Spleen (tissue), 11 donors: Measurements from ENCODE around the gene SLC39A7. TPM values are rescaled to one million over a fixed set of nuclear protein-coding genes. Genes with fewer than 3 reads are reported as not detected.

ENCODE experiments used
- DNase-seq: peaks from one replicate; pipeline ENCODE4 v3.0.0-alpha.2; 2020
- H3K27ac ChIP-seq, 8 donors: fragments of 200-600 bp; sonication (generic) in 7 of 8; 1 replicate in 4 of 8; 2 replicates in 4 of 8; pipeline versions ENCODE4 v1.5.0 to v1.8.0; 2016 to 2021; ENCODE audit warnings: inconsistent platforms in 4 of 8, mild to moderate bottlenecking in 4 of 8, moderate library complexity in 1 of 8
- H3K27me3 ChIP-seq, 7 donors: fragments of 200-600 bp; sonication (generic) in 6 of 7; replicated peaks in 1 of 7; 1 replicate in 4 of 7; 2 replicates in 3 of 7; pipeline versions ENCODE4 v1.5.0 to v1.8.0; 2016 to 2021; ENCODE audit warnings: inconsistent platforms in 3 of 7, mild to moderate bottlenecking in 1 of 7
- H3K36me3 ChIP-seq, 6 donors: fragments of 200-600 bp; sonication (generic) in 5 of 6; 1 replicate in 4 of 6; 2 replicates in 2 of 6; pipeline versions ENCODE4 v1.5.0 to v1.8.0; 2016 to 2021; ENCODE audit warnings: inconsistent platforms in 2 of 6
- H3K4me1 ChIP-seq, 6 donors: fragments of 200-600 bp; sonication (generic) in 5 of 6; 1 replicate in 3 of 6; 2 replicates in 3 of 6; pipeline versions ENCODE4 v1.5.0 to v1.8.0; 2016 to 2021; ENCODE audit warnings: inconsistent platforms in 3 of 6
- H3K4me3 ChIP-seq, 8 donors: fragments of 200-600 bp; sonication (generic) in 7 of 8; 1 replicate in 4 of 8; 2 replicates in 4 of 8; pipeline versions ENCODE4 v1.5.0 to v1.8.0; 2016 to 2021; ENCODE audit warnings: inconsistent platforms in 4 of 8, mild to moderate bottlenecking in 4 of 8, moderate library complexity in 2 of 8
- H3K9me3 ChIP-seq, 8 donors: fragments of 200-600 bp; sonication (generic) in 7 of 8; 1 replicate in 4 of 8; 2 replicates in 4 of 8; pipeline versions ENCODE4 v1.5.0 to v1.8.0; 2016 to 2021; ENCODE audit warnings: inconsistent platforms in 4 of 8
- POLR2A ChIP-seq, 3 donors: fragments of 450-650 bp; IDR thresholded peaks; one replicate each; pipeline ENCODE4 v1.5.1; 2017; ENCODE audit warnings: antibody characterized with exemption in 3 of 3, mild to moderate bottlenecking in 1 of 3
- POLR2AphosphoS5 ChIP-seq, 3 donors: sonication (generic); formaldehyde crosslinking; IDR thresholded peaks; one replicate each; pipeline ENCODE4 v1.5.1; 2017; ENCODE audit warnings: antibody characterized with exemption in 3 of 3
- WGBS, 5 donors: extraction: QIAGEN DNeasy Blood & Tissue Kit in 3 of 5; methylation state at CpG; one replicate each; pipeline versions ENCODE4 v1.1.5 to v1.1.7; 2013 to 2018; 5-methylcytosine and 5-hydroxymethylcytosine counted together
- intact Hi-C: fragments of 100-400 bp; cut with DNase I; formaldehyde crosslinking; loops from one replicate; pipeline ENCODE4 v1.15.0; 2023; ENCODE audit warnings: low total_unique reads
- polyA plus RNA-seq, 3 donors: library from polyadenylated mRNA; stranded (reverse); fragments of 200-250 nt; gene quantifications; one replicate each; pipeline ENCODE4 v1.2.1, GENCODE V29; 2013
- total RNA-seq, 7 donors: library from RNA; depleted of rRNA in 3 of 7; stranded (reverse); fragments of >200 nt in 3 of 7; fragmentation: NEBNext Ultra II Directional in 4 of 7; extraction: Animal tissue kit (Norgen Biotek cat#: 25700) in 4 of 7; gene quantifications; one replicate each; pipeline versions ENCODE4 v1.1.0 to v1.2.1, GENCODE V29; 2016 to 2021
- TF ChIP-seq, protein P1 (sequence below), 11 experiments: fragments of 200-600 bp in 7 of 11; fragments of 450-650 bp in 4 of 11; sonication (generic) in 4 of 11; IDR thresholded peaks in 8 of 11; conservative IDR thresholded peaks in 3 of 11; 1 replicate in 7 of 11; 2 replicates in 4 of 11; pipeline versions ENCODE4 v1.4.0 to v1.8.0; 2016 to 2021; ENCODE audit warnings: antibody characterized with exemption in 11 of 11, inconsistent platforms in 4 of 11, mild to moderate bottlenecking in 1 of 11
- donor health status: healthy with polysubstance abuse.
- donor health status: DM: no; HTN: no; CAD: no; lungs with moderate emphysema.
- donor health status: DM: no; HTN: no; CAD: no.
- donor health status: Bipolar disorder and iron deficiency.
- donor health status: healthy.
- donor health status: DM: no; HTN: no; CAD: no.
- donor health status: DM: yes; HTN: yes; CAD: no.

Gene SLC39A7
- total and polyA plus RNA-seq, 10 donors, result 28.8 to 58.7 (median 45.3) TPM

DNA sequence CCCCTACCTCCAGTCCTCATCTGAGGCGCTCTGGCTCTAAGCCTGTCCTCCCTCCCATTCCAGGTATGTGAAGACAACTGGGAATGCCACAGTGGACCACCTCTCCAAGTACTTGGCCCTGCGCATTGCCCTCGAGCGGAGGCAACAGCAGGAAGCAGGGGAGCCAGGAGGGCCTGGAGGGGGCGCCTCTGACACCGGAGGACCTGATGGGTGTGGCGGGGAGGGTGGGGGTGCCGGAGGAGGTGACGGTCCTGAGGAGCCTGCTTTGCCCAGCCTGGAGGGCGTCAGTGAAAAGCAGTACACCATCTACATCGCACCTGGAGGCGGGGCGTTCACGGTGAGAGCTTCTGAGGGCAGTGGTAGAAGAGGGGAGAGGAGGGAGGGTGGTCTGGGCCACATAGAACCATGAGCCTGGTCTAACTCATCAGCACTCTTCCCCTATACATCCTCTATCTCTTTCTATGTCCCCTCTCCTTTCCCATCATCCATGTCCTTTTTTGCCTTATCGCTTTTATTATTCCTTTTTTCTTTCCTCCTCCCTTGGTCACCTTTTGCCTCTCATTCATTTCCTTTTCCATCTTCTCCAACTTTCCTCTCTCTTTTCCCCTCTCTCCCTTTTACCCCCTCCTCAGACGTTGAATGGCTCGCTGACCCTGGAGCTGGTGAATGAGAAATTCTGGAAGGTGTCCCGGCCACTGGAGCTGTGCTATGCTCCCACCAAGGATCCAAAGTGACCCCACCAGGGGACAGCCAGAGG lies 11.2 kb downstream of the SLC39A7 start:
- TF ChIP-seq, protein P1, sequence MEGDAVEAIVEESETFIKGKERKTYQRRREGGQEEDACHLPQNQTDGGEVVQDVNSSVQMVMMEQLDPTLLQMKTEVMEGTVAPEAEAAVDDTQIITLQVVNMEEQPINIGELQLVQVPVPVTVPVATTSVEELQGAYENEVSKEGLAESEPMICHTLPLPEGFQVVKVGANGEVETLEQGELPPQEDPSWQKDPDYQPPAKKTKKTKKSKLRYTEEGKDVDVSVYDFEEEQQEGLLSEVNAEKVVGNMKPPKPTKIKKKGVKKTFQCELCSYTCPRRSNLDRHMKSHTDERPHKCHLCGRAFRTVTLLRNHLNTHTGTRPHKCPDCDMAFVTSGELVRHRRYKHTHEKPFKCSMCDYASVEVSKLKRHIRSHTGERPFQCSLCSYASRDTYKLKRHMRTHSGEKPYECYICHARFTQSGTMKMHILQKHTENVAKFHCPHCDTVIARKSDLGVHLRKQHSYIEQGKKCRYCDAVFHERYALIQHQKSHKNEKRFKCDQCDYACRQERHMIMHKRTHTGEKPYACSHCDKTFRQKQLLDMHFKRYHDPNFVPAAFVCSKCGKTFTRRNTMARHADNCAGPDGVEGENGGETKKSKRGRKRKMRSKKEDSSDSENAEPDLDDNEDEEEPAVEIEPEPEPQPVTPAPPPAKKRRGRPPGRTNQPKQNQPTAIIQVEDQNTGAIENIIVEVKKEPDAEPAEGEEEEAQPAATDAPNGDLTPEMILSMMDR (IDR thresholded peaks at IDR 0.05 in 8 of 11, conservative IDR thresholded peaks at IDR 0.05 in 3 of 11), result no peak
- TF ChIP-seq POLR2AphosphoS5 (IDR thresholded peaks at IDR 0.05), result no peak
- TF ChIP-seq POLR2A (IDR thresholded peaks at IDR 0.05), result no peak
- no peak overlapping the region for H3K27ac ChIP-seq
- peaks cover 0 to 24% (median 8%) of the 10 kb centered on the region in 7 donors for H3K27me3 ChIP-seq
- peak; percentile 69 for DNase-seq
- peaks cover 0 to 34% (median 21%) of the 10 kb centered on the region in 6 donors for H3K36me3 ChIP-seq
- H3K9me3 ChIP-seq, result no peaks in the 10 kb centered on the region
- 78 to 93% (median 89%) methylated on average over 17 to 18 of the region's 18 CpGs for WGBS, 5 donors
- intact Hi-C loops, result no loop called here
- H3K4me3 ChIP-seq, result no peak overlapping the region
- H3K4me1 ChIP-seq, result peaks cover 13 to 57% (median 37%) of the 10 kb centered on the region in 6 donors

DNA sequence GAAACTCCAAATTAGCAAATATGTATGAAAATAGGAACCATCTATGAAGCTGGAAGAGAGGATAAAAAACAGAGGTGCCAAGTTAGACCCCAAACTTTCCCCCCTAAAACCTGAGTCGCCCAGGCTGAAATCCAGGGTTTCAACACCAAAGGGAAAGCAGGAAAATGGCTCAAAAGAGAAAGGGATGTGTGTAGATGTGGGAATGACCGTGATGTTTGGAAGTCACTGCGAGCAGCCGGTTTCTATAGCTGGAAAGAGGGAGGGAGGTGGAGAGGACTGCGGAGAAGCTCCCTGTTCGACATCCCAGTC lies 12.1 kb downstream of the SLC39A7 start:
- TF ChIP-seq POLR2AphosphoS5 (IDR thresholded peaks at IDR 0.05) (no peak), POLR2A (IDR thresholded peaks at IDR 0.05) (no peak)
- TF ChIP-seq, protein P1 (IDR thresholded peaks at IDR 0.05 in 8 of 11, conservative IDR thresholded peaks at IDR 0.05 in 3 of 11), result no peak
- Histone ChIP-seq H3K4me1 (peaks cover 12 to 47% (median 30%) of the 10 kb centered on the region in 6 donors), H3K27me3 (peaks cover 0 to 26% (median 8%) of the 10 kb centered on the region in 7 donors), H3K36me3 (peaks cover 0 to 34% (median 21%) of the 10 kb centered on the region in 6 donors), H3K27ac (peak overlapping the region in 1 of 8 donors; percentile 5), H3K4me3 (peak overlapping the region in 7 of 8 donors; percentile 20 to 64 (median 33)), H3K9me3 (no peaks in the 10 kb centered on the region)
- DNase-seq, result no peak
- intact Hi-C loops, result no loop called here
- 8 to 15% (median 11%) methylated on average over 6 of the region's 6 CpGs for WGBS, 5 donors

DNA sequence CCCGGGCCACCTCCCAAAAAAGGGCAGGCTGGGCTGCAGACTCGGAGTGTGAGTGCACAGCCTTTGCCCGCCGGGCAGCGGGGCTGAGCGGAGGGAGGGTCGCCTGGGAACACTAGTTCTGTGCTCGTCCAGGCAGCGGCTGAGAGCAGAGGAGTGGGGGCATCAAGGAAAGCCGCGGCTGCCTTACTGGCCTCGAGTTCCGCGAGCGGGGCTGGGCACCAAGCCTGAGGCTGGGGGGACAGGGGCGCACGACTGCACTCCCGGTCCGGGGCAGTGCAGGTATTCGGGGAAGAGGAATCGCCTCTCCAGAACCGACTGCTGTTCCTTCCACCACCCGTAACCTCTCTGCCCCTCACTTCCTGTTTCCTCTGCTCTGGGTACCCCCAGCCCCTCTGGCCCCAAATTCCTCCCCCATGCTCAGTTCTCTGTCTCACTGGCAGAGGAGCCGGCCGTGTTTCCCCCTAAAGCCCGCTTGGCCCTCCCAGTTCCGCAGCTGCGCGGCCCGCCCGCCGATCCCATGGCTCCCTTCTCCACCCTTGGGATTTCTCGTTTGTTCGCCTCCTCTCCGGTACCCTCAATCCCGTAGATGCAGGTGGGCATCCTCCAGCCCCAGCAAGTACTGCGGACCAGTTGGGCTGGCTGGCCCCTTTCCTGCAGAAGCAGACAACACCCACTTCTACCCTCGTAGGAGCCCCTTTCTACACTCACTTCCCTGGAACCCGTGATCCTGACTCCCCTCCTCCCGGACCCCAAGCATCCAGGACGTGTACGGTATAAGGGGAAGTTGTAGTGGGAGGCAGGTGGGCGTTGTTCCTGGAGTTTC lies 12.7 kb downstream of the SLC39A7 start:
- intact Hi-C loops, result no loop called here
- Histone ChIP-seq H3K27ac (peak overlapping the region in 1 of 8 donors; percentile 5), H3K4me1 (peaks cover 12 to 46% (median 28%) of the 10 kb centered on the region in 6 donors), H3K9me3 (no peaks in the 10 kb centered on the region), H3K4me3 (peak overlapping the region; percentile 20 to 64 (median 34)), H3K36me3 (peaks cover 0 to 34% (median 21%) of the 10 kb centered on the region in 6 donors), H3K27me3 (peaks cover 0 to 31% (median 8%) of the 10 kb centered on the region in 7 donors)
- WGBS, 5 donors, result 0 to 2% (median 1%) methylated on average over 41 to 43 of the region's 43 CpGs
- no peak for TF ChIP-seq POLR2A (IDR thresholded peaks at IDR 0.05)
- peak; percentile 8 to 79 (median 71) for TF ChIP-seq POLR2AphosphoS5 (IDR thresholded peaks at IDR 0.05)
- DNase-seq, result peak; percentile 79

DNA sequence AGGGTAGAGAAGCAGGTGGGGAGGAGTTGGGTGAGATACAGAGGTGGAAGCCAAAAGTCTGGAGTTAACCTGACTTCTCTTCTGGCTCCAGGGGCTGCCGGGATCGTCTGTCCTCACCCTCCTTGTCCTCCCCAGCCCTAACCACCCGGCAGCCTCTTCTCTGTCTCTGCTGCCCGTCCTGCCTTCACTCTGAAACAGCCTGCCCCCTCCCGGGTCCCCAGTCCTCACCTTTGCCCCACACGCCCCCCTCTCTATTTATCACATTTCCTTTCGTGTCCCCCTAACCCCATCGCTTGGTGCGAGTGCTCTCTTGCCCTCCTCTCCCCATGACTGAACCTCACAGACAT lies 13.3 kb downstream of the SLC39A7 start:
- H3K27ac ChIP-seq, result no peak overlapping the region
- WGBS, 5 donors, result 12 to 24% (median 21%) methylated on average over 9 of the region's 9 CpGs

More for the DNA sequence above, 13.3 kb downstream of the SLC39A7 start:
- peaks cover 0 to 32% (median 8%) of the 10 kb centered on the region in 7 donors for H3K27me3 ChIP-seq
- H3K4me1 ChIP-seq, result peaks cover 9 to 41% (median 24%) of the 10 kb centered on the region in 6 donors
- H3K9me3 ChIP-seq, result no peaks in the 10 kb centered on the region
- DNase-seq, result no peak
- peak overlapping the region in 2 of 8 donors; percentile 43 to 64 for H3K4me3 ChIP-seq
- TF ChIP-seq POLR2AphosphoS5 (IDR thresholded peaks at IDR 0.05) (no peak), POLR2A (IDR thresholded peaks at IDR 0.05) (no peak)
- TF ChIP-seq, protein P1 (IDR thresholded peaks at IDR 0.05 in 8 of 11, conservative IDR thresholded peaks at IDR 0.05 in 3 of 11), result no peak
- intact Hi-C loops, result no loop called here
- peaks cover 0 to 34% (median 21%) of the 10 kb centered on the region in 6 donors for H3K36me3 ChIP-seq
